Osteocyte (in vitro differentiated cells): Measurements from ENCODE around the gene PLK5. TPM values are rescaled to one million over a fixed set of nuclear protein-coding genes. Genes with fewer than 3 reads are reported as not detected.

Experiments used
- DNase-seq: peaks from one replicate; pipeline ENCODE4 v3.0.0; 2021; ENCODE audit warnings: mixed read lengths; ENCODE audit not compliant: unreplicated experiment; ENCODE audit errors: extremely low spot score
- H3K27ac Mint-ChIP-seq: one replicate; pipeline ENCODE4 v1.8.0; 2021; ENCODE audit warnings: mild to moderate bottlenecking, mixed read lengths; ENCODE audit not compliant: unreplicated experiment
- H3K27me3 Mint-ChIP-seq: one replicate; pipeline ENCODE4 v1.8.0; 2021; ENCODE audit warnings: mixed read lengths; ENCODE audit not compliant: unreplicated experiment
- H3K36me3 Mint-ChIP-seq: one replicate; pipeline ENCODE4 v1.8.0; 2021; ENCODE audit warnings: mixed read lengths; ENCODE audit not compliant: unreplicated experiment
- H3K4me1 Mint-ChIP-seq: one replicate; pipeline ENCODE4 v1.8.0; 2021; ENCODE audit warnings: mixed read lengths; ENCODE audit not compliant: unreplicated experiment
- H3K4me3 Mint-ChIP-seq: one replicate; pipeline ENCODE4 v1.8.0; 2021; ENCODE audit warnings: mild to moderate bottlenecking, moderate library complexity, mixed read lengths; ENCODE audit not compliant: unreplicated experiment
- H3K9me3 Mint-ChIP-seq: one replicate; pipeline ENCODE4 v1.8.0; 2021; ENCODE audit warnings: mixed read lengths; ENCODE audit not compliant: unreplicated experiment
- total RNA-seq: library from RNA; stranded (reverse); gene quantifications from 2 replicates; pipeline ENCODE4 v1.2.1, GENCODE V29; 2021
- TF ChIP-seq, protein P1 (sequence below): fragments of 200-600 bp; sonication (generic); IDR thresholded peaks from 2 replicates; pipeline ENCODE4 v1.5.0; 2021; ENCODE audit warnings: antibody characterized with exemption, mild to moderate bottlenecking, moderate library complexity

Gene PLK5
- total RNA-seq, 1 donor from 2014 or later, result 0.54 TPM

DNA sequence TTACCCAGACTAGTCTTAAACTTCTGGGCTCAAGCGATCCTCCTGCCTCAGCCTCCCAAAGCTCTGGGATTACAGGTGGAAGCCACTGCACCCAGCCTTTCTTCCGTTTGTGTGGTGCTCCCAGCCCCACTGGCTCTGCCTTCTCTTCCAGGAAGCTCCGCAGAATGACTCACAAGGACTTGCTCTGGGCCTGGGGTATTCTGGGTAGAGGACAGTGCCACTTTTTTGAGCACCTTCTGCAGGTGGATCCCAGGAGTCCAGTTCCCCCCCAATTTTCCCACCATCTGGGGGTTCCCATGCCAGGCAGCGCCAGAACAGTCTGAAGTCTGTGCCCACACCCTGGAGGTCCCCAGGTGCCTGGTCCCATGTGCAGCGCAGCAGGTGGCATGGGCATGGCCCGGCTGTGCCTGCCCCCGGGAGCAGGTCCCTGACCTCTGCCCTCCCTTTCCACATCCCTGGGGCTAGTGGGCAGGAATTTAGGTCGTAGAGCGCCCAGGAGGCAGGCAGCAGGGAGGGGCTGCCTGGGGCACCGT, 31.3 kb upstream of the PLK5 start:
- no peak for DNase-seq
- peak overlapping the region; percentile 65 for H3K4me3 Mint-ChIP-seq
- TF ChIP-seq, protein P1, sequence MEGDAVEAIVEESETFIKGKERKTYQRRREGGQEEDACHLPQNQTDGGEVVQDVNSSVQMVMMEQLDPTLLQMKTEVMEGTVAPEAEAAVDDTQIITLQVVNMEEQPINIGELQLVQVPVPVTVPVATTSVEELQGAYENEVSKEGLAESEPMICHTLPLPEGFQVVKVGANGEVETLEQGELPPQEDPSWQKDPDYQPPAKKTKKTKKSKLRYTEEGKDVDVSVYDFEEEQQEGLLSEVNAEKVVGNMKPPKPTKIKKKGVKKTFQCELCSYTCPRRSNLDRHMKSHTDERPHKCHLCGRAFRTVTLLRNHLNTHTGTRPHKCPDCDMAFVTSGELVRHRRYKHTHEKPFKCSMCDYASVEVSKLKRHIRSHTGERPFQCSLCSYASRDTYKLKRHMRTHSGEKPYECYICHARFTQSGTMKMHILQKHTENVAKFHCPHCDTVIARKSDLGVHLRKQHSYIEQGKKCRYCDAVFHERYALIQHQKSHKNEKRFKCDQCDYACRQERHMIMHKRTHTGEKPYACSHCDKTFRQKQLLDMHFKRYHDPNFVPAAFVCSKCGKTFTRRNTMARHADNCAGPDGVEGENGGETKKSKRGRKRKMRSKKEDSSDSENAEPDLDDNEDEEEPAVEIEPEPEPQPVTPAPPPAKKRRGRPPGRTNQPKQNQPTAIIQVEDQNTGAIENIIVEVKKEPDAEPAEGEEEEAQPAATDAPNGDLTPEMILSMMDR, result no peak
- no peaks in the 10 kb centered on the region for H3K9me3 Mint-ChIP-seq
- H3K4me1 Mint-ChIP-seq, result peaks cover 10% of the 10 kb centered on the region
- H3K36me3 Mint-ChIP-seq, result no peaks in the 10 kb centered on the region
- H3K27me3 Mint-ChIP-seq, result peaks cover 9% of the 10 kb centered on the region
- H3K27ac Mint-ChIP-seq, result no peak overlapping the region

DNA sequence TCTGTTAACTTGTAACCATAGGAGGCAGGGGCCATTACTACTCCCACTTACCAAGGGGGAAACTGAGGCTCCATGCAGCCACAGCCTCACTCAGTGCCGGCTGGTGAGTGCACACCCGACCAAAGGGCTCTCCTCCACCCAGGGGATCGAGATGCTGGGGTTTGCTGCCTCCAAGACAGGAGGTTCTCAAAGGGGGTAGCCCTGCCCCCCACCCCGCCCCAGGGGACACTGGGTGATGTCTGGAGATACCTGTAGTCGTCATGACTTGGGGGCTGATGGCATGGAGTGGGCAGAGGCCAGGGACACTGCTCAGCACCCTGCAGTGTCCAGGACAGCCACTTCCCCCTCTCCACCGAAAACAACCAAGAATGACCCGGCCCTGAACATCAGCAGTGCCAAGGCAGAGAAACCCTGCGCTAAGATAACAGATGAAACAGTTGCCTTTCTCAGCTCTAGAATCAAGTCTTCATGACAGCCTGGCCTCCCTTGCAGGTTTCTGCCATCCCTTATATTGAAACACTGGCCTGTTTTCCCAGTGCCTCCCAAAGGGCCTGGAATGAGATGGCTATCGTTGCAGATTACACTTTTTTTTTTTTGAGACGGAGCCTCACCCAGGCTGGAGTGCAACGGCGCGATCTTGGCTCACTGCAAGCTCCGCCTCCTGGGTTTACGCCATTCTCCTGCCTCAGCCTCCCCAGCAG, 29.6 kb upstream of the PLK5 start:
- Mint-ChIP-seq H3K36me3 (no peaks in the 10 kb centered on the region), H3K4me3 (no peak overlapping the region)

DNA sequence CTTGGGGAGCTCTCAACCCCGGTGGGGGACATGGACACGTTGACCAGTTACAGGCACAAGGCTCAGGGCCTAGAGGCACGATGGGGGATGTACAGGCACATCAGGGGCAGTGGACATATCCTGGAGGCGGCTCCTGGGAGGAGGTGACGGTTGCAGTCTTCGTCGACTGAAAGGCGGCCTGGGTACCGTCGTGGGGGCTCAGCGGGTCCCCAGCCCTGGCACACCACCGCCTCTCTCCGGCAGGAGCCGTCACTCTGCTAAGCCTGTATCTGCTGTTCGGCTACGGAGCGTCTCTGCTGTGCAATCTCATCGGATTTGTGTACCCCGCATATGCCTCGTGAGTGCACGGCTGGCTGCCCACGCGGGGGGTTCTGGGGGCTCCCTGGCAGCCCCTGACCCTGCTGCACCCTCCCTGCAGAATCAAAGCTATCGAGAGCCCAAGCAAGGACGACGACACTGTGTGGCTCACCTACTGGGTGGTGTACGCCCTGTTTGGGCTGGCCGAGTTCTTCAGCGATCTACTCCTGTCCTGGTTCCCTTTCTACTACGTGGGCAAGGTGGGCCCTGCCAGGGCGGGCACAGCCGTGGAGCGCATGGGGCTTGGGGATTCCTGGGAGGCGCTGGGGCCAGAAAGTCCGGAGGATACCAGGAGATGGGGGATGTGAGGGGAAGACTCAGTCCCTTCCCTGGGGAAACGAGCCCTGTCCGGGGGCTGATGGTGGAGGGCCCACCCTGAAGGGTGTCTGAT, 28.7 kb upstream of the PLK5 start:
- Mint-ChIP-seq H3K27ac (no peak overlapping the region), H3K36me3 (no peaks in the 10 kb centered on the region), H3K27me3 (peaks cover 9% of the 10 kb centered on the region), H3K9me3 (no peaks in the 10 kb centered on the region), H3K4me3 (no peak overlapping the region), H3K4me1 (peaks cover 6% of the 10 kb centered on the region)
- TF ChIP-seq, protein P1, result no peak
- DNase-seq, result peak; percentile 80

More for the DNA sequence above, 29.6 kb upstream of the PLK5 start:
- TF ChIP-seq, protein P1, result no peak
- peak; percentile 80 for DNase-seq
- Mint-ChIP-seq H3K27ac (no peak overlapping the region), H3K9me3 (no peaks in the 10 kb centered on the region), H3K4me1 (peaks cover 10% of the 10 kb centered on the region), H3K27me3 (peaks cover 9% of the 10 kb centered on the region)

DNA sequence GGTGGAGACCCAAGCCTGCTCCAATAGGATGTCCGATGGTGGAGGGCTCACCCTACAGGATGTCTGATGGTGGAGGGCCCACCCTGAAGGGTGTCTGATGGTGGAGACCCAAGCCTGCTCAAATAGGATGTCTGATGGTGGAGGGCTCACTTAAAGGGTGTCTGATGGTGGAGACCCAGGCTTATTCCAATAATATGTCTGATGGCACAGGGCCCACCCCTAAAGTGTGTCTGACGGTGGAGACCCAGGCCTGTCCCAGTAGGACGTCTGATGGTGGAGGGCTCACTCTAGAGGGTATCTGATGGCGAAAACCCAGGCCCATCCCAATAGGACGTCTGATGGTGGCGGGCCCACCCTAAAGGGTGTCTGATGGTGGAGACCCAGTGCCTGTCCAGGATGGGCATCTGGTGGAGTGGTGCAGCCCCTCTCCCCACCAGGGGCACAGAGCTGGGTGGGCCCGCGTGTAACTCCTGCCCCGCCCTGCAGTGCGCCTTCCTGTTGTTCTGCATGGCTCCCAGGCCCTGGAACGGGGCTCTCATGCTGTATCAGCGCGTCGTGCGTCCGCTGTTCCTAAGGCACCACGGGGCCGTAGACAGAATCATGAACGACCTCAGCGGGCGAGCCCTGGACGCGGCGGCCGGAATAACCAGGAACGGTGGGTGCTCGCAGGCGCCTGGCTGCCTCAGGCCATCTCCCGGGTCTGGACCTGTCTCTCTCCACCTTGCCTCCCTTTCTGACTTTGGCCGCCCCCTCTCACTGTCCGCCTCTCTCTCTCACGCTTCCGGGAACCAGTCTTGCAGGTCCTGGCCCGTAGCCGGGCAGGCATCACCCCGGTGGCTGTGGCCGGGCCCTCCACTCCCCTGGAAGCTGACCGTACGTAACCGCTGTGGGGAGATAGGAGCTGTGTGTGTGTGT, 27.8 kb upstream of the PLK5 start:
- H3K36me3 Mint-ChIP-seq, result no peaks in the 10 kb centered on the region
- no peak overlapping the region for H3K27ac Mint-ChIP-seq
- peak; percentile 79 for DNase-seq
- H3K4me1 Mint-ChIP-seq, result peaks cover 6% of the 10 kb centered on the region
- TF ChIP-seq, protein P1, result no peak
- H3K4me3 Mint-ChIP-seq, result no peak overlapping the region
- peaks cover 9% of the 10 kb centered on the region for H3K27me3 Mint-ChIP-seq
- no peaks in the 10 kb centered on the region for H3K9me3 Mint-ChIP-seq
